Inflammatory macrophage treated with lipopolysaccharide for 1 hour (primary cell): ENCODE measurements around the gene FEV.

Experiments
- DNase-seq, 2 donors: peaks; one replicate each; pipeline ENCODE4 v3.0.0-alpha.2; 2020 to 2022

FEV gene

DNA sequence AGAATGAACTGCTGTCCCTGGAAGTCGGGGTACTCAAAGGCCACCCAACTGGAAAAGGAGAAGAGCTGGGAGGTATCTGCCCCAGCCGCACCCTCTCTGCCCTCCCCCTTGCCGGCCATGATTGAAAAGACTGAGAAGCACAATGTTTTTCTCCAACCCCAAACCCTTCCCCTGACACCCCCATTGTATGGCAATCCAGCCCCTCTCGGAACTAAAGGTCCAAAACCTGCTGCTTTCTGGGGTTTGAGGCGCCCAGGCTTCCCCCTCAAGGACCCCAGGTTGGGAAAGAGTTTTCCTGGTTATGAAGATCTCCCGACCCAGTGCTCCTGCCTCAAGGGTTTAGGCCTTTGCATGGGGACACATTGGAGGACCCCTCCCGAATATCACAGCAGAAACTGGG is 7.2 kb upstream of the FEV start:
- DNase-seq: no peak

DNA sequence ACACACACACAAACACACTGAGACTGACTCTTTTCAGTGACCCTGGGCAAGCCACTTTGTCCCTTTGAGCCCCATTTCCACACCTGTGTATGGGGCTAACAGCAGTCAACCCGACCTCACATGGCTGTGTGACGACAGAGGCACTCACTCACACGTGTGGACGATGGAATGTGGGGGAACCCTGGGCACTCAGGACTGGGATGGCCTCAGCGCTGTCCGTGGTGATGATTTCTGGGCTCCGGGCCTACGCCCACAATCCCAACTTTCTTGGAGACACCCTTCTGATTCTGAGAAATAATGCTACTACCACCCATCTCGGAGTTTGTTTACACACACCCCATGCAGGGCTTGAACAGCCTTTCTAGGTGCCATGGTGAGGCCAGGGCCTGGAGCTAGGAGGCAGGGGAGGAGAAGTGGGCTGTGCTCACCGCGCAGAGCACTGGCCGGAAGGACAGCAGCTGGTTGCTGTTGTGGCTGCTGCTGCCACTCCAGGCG is 6.7 kb upstream of the FEV start:
- peak in 1 of 2 donors; percentile 15 for DNase-seq

GRCh38 chr2:218990612-218991011 is 5.6 kb upstream of the FEV start:
- no peak for DNase-seq

DNA sequence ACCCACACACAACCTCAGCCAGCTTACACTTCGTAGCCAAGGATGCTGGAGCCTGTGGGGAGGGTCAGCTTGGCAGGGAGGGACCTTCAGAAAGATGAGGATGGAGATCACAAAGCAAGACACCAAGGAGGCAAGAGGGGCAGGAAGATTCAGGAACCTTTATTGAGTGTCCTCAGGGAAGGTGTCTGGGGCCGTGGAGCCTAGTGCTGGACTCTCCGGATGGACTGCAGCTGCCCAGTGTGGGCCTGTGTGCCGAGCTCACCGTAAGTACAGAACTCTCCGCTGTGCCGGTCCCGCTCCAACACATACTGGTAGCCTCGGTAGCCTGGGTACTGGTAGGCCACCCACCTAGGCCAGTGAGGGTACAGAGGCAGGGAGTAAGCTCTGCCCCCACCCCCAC is 5.1 kb upstream of the FEV start:
- DNase-seq: no peak

DNA sequence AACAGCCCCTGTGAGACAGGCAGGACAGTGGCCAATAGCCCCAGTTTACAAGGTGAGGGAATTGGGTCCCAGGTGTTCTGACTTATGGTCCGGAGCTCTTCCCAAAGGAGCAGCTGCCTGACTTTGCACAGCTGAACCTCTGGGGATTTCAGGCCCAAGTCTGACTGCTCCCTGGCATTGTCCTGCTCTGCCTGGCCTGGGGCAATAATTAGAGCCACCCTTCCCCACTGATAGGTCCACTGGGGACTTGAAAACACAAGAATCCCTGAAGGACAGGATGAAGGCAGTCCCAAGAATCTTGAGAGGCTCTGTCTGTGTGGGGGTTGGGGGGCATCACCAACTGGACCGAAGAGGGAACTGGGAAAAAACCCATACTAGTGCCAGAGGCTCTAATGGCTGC is 3.7 kb upstream of the FEV start:
- DNase-seq: no peak

DNA sequence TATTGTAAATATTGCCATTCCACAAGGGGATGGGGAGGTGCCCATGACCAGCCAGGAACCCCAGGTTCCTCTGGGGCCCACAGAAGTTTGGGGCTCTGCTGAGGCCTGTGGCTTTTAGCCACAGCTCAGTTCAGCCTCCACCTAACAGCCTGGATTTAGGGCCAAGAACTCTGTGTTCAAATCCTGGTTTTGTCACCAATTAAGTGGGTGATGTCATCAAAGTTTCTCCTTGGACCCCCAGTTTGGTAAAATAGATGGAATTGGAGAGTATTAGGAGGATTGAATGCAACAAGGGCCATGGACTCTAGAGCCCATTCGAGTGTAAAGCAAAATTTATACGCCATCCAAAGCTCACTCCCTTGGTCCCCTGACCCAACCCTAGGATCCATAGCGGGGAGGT is 3.2 kb upstream of the FEV start:
- DNase-seq: no peak

DNA sequence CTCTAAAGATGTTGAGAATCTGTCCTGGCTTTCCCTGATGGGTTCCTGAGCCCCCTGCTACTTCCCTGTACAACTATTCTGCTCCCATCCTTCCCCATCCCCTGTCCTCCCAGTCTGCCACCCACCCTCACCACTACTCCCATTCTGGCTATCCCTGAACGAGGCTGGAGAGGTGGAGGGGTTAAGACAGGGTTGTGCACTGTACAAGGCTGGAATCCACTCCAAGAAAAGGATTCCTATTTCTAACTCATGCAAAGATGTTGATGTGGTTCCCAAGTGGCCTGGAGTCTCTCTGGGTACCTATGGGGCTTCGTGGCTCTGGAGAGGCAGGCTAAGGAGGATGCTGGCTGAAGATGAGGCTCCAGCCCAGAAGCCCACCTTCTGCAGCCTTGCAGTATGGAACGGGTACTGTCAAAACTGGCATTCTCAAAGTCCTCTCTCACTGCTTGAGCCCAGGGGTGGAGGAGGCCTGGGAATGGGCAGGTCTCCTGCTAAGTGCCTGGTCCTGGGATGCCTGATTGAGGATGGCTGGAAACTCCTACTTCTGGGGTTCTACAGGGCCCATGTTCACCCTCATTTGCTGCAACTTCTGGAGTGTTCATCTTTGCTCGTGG is 1.3 kb upstream of the FEV start:
- no peak for DNase-seq

DNA sequence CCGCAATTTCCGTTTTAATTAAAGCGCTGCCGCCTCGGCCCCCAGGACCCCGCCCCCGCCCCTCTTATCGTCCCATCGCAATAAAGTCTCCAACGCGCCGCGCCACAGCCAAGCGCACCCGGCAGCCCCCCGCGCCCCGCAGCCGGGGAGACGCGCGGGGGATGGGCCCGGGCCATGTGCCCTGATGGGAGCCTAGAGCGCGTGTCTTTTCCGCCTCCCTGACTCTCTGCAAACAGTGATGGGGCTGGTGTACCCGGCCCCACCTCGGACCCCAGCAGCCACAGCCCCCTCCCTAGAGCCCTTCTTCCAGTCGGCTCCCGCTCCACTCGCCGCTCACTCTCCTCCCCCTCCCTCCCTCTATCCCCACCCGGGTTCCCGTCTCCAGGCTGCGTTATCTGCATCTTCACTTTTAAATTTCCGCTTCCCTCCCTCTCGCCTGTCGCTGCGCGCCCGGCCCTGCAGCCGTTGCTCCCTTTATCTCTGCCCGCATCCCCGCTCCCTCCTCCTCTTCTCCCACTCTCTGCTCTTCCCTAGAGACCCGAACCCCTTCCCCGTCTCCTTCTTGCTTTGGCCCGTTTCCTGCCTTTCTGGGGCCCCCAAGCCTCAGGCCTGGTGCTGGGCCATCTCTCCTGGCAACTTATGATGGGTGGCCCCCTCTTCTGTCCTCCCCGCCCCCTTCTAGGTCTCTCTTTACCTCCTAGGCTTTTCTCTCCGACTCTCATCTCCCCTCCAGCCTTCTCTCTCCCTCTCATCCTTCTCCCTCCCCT is 524 bp upstream of the FEV start:
- no peak for DNase-seq

DNA sequence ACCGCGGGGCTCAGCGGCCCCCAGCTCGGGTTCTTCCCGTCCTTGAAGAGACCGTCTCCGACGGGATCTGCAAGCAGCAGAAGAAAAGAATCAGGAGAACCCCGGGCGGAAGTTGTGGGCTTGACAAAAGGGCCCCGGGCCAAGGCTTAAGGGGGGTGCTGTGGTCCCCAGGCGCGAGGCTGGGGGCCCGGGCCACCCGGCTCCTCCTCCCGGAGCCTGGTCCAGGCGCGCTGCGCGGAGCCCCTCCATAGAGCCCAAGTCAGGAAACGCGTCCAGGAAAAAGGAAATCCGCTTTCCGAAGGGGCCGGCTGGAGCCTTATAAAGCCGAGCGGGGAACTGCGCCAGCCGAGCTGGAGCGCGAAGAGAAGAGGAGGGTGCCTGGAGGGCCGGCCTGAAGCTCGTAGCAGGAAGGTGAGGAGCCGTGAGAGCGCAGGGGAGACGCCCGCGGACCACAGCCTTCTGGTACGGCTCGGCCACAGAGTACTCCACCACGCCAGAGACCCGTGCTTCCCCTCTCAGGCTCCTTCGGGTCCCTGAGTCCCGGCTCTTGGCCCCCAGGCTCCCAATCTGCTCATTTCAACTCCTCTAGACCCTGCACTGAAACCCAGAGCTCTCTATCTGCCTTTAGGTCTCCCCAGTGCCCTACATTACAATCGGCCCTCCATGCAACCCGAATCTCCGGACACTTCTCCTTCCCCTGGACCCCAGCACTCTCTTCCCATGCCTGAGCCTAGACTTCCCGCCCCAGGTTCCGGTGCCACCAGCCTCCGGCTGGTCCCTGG is 554 bp downstream of the FEV start:
- DNase-seq: no peak

DNA sequence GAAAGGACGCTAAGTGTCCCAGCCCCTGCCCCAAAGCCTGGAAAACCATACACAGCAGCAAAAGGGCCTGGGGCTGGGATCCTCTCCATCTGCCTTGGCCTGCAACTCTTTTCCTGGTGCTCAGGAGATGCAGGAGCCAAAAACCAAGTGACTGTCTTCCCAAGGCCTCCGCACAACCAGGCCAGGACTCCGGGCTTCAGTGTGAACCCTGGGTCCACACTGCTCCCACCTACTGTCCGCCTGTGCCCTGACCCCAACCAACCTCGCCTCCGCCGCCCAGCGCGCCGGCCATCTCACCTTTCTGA is 1.1 kb downstream of the FEV start:
- DNase-seq: no peak

DNA sequence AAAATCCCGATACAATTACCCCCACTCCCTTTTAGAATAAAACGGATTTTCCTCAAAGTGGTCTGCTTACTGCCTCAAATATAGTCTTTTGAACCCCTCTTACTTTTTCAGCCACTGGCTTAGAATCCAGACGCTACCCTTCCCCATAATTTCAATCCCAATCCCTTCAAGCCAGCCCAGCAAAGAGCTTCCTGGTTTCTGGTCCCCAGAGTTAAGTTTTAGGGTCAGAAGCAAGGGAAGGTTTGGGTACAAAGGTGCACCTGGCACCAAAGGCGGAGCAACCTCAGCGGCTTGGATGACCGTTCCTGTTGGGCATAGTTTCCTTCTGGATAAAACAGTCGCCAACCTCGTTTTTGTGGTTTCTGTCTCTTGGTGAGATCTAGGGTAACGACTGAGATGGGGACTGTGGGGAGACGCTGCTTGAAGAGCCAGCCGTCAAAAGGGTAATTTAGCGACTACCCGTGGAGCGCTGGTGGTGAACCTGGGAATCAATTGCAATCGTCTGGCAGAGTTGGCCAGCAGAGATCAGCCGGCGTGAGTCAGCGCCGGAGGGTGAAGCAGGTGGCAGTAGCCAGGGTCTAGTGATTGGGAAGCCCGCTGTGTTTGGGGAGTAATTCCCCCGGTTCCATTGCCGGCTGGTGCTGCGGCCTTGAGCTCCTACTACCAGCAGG is 1.6 kb downstream of the FEV start:
- DNase-seq: no peak

- DNase-seq: no peak
These were observed 2.3 kb downstream of the FEV start for GRCh38 chr2:218982586-218983262.

- peak; percentile 12 to 19 for DNase-seq
These were observed 3.0 kb downstream of the FEV start for GRCh38 chr2:218981881-218982585.

DNA sequence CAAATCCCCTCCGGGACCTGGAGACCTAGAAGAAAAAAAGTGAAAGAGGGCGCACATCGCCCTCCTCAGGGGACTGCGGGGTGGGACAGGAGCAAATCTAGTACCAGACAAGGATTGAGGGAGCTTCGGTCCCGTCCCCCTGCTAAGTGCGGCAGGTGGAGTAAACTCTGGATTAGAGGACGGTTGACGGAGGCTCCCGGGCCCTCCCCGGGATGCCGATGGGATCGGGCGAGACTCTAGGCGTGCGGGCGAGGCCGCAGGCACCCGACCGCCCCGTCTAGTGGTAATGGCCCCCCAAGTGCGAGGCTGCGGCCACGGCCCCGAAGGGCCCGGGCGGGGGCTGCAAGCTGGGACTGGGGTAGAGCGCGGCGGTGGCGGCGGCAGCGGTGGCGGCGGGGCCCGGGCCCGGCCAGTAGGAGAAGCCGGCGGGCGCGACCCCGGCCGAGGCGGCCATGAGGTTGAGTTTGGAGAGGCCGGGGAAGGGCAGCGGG is 3.5 kb downstream of the FEV start:
- DNase-seq: no peak

DNA sequence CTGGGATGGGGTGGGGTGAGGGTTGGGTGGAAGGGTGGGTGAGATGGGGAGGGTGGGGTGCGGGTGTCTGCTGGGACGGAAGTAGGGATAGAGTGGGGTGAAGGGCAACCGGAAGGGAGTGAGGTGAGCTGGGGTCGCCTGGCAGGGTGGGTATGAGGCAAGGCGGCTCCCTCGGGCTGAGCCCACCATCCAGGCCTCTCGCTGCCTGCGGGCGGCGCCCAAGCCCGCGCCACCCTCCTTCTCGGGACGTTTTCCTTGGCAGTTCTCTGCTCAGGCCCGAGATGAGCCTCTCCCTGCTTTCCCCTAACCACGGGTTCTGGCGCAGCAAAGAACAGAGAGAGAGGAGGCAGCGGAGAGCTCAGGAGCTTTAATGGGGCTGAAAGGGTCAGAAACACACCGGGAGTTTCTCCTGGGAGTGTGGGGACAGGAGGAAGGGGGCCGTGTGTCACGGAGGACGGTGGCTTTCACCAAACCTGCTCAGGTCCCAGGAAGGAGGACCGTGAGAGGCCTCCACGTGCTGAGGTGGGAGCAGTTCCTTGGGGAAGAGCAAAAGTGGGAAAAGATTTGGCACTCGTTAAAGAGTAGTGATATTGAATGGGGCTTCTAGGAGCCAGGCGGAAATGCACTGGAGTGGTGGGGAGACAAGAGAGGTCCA is 4.1 kb downstream of the FEV start:
- no peak for DNase-seq

DNA sequence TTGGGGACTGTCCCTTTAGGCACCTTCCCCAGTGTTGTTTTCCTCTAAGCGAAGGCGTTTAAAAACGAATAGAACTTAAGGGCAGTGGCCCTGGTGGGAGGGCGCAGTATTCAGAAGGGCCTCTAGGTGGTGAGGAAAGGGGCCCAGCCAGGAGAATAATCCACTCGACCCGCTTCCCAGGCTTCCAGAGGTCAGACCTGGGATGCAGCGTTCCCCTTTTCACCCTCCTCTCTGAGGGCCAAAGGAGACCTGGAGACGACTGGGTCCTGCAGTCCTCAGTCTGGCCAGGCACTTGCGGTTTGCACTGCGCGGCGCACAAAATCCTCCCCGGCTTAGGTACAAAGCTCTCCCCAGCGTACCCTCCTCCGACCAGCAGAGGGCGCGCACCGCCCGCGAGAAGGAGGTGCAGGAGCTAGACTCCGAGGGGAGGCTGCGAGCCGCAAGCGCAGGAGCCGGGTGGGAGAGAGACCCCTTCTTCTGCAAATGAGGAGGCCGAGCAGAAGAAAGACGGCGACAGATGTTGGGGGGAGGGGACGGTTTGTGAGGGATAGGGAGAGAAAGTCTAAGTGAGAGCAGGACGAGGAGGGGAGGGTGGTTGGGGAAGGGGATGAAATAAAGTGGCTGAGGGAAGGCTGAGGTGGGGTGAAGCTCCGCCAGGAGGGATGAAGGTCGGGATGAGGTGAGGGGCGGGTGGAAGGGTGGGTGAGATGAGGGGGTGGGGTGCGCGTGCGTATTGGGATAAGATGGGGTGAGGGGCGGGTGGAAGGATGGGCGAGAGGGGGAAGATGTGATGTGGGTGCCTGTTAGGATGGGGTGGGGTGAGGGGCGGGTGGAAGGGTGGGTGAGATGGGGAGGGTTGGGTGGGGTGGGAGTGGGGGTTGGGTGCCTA is 4.9 kb downstream of the FEV start:
- DNase-seq: peak; percentile 50 to 92

DNA sequence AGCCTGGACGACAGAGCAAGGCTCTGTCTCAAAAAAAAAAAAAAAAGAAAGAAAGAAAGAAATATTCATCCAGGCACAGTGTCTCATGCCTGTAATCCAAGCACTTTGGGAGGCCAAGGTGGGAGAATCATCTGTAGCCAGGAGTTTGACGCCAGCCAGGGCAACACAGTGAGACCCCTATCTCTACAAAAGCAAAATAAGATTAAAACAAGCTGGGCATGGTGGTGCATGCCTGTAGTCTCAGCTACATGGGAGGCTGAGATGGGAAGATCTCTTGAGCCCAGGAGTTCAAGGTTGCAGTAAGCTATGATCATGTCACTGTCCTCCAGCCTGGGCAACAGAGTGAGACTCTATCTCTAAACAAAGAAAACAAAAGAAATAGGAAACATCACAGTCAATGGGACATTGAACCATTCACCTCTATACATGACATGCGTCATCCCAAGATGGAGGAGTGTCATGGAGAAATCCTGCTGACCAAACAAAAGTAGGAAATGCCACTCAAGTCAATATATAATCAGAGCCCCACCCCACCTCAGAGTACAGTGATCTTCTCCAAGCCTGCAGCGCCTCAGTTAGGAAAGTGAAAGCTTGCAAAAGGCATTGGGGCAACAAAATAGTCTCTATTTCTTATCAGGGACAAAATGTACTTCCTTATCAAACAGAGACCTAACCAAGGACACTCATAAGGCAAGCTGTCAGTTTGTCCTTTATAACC is 9.8 kb downstream of the FEV start:
- DNase-seq: no peak

- DNase-seq: no peak
These were observed 14.1 kb downstream of the FEV start for GRCh38 chr2:218970894-218971293.

GRCh38 chr2:218964041-218964771 is 20.8 kb downstream of the FEV start:
- DNase-seq: no peak
